ENCODE measurements around the gene LENG1.

LENG1 gene

DNA sequence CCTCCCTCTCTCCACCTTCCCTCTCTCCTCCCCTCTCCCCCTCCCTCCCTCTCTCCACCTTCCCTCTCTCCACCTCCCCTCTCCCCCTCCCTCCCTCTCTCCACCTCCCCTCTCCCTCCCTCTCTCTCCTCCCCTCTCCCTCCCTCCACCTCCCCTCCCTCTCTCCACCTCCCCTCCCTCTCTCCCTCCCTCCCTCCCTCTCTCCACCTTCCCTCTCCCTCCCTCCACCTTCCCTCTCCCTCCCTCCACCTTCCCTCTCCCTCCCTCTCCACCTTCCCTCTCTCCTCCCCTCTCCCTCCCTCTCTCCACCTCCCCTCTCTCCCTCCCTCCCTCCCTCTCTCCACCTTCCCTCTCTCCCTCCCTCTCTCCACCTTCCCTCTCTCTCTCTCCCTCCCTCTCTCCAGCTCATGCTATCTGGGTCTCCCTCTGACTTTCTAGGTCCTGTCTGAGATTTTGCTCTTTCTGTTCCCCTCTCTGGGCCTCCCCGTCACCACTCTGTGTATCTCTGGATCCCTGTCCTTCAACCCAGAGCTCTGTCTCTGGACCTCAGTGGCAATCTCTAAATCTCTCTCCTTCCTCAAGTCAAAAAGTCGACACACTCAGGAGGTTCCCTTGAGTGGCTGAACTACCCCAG lies 25.4 kb downstream of the LENG1 start:
- DNase-seq (ENCODE audit: low read depth in 2 of 2) = no peak
- TF ChIP-seq, protein P1, sequence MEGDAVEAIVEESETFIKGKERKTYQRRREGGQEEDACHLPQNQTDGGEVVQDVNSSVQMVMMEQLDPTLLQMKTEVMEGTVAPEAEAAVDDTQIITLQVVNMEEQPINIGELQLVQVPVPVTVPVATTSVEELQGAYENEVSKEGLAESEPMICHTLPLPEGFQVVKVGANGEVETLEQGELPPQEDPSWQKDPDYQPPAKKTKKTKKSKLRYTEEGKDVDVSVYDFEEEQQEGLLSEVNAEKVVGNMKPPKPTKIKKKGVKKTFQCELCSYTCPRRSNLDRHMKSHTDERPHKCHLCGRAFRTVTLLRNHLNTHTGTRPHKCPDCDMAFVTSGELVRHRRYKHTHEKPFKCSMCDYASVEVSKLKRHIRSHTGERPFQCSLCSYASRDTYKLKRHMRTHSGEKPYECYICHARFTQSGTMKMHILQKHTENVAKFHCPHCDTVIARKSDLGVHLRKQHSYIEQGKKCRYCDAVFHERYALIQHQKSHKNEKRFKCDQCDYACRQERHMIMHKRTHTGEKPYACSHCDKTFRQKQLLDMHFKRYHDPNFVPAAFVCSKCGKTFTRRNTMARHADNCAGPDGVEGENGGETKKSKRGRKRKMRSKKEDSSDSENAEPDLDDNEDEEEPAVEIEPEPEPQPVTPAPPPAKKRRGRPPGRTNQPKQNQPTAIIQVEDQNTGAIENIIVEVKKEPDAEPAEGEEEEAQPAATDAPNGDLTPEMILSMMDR (IDR thresholded peaks at IDR 0.05; ENCODE audit: low read depth, low read length) = no peak
- H3K4me3 ChIP-seq (replicated peaks in 1 of 2; ENCODE audit: low read depth in 2 of 2, low read length in 2 of 2) = no peak overlapping the region

DNA sequence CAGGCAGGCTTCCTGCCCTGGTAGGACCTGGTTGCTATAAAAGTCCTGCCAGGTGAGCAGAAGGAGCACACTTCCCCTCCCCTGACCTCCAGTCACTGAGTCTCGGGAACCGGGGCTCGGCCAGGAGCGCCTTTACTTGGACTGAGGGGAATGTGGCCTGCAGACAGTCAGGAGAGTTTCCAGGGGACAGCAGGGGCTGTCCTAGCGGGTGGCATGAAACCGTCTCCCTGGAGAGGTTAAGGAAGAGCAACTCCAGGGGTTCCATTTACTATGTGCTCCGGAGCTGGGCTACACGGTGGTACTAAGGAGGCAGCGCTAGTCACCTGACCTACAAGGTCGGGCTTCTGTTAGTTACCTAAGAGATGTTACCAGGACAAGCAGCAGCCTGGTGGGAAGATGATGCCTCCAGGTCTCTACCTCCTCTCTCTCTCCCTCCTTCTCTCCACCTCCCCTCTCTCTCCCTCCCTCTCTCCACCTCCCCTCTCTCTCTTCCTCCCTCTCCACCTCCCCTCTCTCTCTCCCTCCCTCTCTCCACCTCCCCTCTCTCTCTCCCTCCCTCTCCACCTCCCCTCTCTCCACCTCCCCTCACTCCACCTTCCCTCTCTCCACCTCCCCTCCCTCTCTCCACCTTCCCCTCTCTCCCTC lies 26.1 kb downstream of the LENG1 start:
- DNase-seq (ENCODE audit: low read depth in 2 of 2) = peak in 1 of 2 donors; percentile 11

DNA sequence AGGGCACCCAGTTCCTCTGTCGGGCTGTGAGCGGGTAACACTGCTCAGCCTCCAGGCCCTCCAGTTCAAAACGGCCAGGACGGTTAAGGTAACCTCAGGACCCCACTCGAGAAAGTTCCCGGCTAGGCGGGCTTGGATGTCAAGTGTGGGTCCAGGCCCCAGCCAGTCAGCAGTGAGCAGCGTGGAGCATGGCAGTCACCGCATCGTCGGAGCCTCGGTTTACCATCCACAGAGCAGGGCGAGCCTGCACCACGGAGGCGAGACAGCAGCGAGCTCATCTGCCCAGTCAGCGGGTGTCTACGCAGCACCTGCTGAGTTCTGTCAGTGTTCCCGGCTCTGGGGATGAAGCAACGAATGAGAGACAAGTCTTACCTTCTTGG lies 29.9 kb downstream of the LENG1 start:
- TF ChIP-seq, protein P1 (IDR thresholded peaks at IDR 0.05; ENCODE audit: low read depth, low read length) = no peak
- H3K4me3 ChIP-seq (replicated peaks in 1 of 2; ENCODE audit: low read depth in 2 of 2, low read length in 2 of 2) = no peak overlapping the region
- no peak for DNase-seq (ENCODE audit: low read depth in 2 of 2)

More for the DNA sequence above, 26.1 kb downstream of the LENG1 start:
- TF ChIP-seq, protein P1 (IDR thresholded peaks at IDR 0.05; ENCODE audit: low read depth, low read length) = no peak
- no peak overlapping the region for H3K4me3 ChIP-seq (replicated peaks in 1 of 2; ENCODE audit: low read depth in 2 of 2, low read length in 2 of 2)

DNA sequence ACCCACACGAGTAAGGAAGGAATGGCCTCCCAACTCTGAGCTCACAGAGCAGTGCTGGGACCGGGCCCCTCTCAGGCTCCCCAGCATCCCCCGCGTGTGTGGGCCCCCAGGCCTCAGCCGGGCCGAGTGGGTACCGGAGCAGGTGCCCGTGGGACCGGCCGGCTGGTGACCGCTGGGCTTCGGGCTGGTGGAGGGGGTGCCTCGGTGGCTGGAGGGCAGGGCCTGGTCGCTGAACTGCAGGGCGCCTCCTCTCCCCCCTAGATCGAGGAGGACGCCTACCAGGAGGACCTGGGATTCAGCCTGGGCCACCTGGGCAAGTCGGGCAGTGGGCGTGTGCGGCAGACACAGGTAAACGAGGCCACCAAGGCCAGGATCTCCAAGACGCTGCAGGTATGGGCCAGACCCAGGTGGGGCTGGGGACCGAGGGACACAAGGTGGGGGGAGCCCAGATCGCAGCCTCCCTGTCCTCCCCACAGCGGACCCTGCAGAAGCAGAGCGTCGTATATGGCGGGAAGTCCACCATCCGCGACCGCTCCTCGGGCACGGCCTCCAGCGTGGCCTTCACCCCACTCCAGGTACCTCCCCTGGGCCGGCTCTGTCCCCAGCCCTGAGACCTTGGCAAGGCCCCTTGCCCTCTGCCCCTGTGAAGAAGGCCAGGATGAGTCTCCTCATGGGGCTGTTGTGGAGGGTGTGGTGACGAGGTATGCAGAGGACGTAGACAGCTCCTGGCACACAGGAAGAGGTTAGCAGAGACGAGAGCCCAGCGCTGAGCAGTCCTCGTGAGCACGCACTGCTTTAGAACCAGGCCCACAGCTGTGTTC lies 30.5 kb downstream of the LENG1 start:
- DNase-seq (ENCODE audit: low read depth in 2 of 2) = no peak
- TF ChIP-seq, protein P1 (IDR thresholded peaks at IDR 0.05; ENCODE audit: low read depth, low read length) = no peak
- no peak overlapping the region for H3K4me3 ChIP-seq (replicated peaks in 1 of 2; ENCODE audit: low read depth in 2 of 2, low read length in 2 of 2)

DNA sequence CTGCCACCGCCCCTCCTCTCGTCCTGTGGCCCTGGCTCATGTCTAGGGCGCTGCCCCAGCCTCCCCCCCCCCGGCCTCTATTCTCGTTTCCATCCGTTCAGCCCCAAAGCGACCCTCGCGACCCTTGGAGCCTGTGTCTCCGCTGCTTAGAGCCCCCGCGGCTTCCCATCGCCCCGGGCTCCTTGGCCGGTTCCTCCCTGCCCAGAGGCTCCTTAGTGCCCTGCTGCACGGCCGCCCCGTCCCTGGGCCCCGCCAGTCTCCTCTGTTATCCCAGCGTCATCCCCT lies 31.1 kb downstream of the LENG1 start:
- H3K4me3 ChIP-seq (replicated peaks in 1 of 2; ENCODE audit: low read depth in 2 of 2, low read length in 2 of 2) = no peak overlapping the region
- TF ChIP-seq, protein P1 (IDR thresholded peaks at IDR 0.05; ENCODE audit: low read depth, low read length) = no peak

DNA sequence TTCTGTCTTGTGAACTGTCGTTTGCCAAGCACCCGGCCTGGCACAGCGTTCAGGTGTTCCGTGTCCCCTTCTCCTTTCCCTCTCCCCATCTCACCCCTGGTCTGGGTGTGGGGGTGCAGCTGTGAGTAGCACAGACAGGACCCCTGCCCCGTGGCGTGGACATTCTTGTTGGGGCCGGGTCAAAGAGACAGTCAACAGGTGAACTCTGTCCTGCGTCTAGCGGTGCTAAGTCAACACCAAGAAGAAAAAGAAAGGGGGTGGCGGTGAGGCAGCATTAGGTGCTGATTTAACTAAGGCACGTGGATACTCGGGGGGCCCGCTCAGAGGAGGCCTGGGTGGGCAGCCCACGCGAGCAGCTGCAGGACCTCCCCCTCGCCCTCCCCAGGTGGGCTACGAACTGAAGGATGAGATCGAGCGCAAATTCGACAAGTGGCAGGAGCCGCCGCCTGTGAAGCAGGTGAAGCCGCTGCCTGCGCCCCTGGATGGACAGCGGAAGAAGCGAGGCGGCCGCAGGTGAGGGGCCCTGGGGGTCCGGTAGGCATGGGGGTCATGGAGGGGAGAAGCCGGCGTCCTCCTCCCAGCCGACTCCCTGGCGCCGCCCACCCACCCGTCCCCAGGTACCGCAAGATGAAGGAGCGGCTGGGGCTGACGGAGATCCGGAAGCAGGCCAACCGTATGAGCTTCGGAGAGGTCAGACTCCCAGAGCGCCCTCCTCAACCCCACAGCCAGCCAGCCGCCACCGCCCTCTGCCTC lies 31.7 kb downstream of the LENG1 start:
- H3K4me3 ChIP-seq (replicated peaks in 1 of 2; ENCODE audit: low read depth in 2 of 2, low read length in 2 of 2) = no peak overlapping the region
- TF ChIP-seq, protein P1 (IDR thresholded peaks at IDR 0.05; ENCODE audit: low read depth, low read length) = no peak

More for the DNA sequence above, 31.1 kb downstream of the LENG1 start:
- DNase-seq (ENCODE audit: low read depth in 2 of 2) = no peak

More for the DNA sequence above, 31.7 kb downstream of the LENG1 start:
- DNase-seq (ENCODE audit: low read depth in 2 of 2) = no peak
